ENCODE results near the gene ROR2.

Gene ROR2

GRCh38 chr9:91732187-91733005 is 217.6 kb downstream of the ROR2 start:
- no peak for DNase-seq

DNA sequence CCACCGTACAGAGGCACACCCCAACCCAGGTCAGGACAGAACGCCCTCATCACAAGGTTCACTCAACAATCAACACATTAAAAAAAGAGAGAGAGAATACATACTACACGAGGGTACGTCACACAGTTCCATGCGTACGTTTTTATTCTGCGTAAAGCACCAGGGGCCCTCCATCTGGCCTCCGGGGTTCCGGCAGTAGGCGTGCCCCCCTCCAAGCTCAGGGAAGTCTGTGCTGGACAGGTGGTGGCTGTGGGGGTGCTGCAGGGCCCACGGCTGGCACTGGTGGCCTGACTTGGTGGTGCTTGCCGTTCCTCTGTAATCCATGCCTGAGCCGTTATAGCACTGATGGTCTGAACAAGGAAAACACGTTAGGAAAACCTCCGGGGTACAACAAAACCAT is 219.2 kb downstream of the ROR2 start:
- no peak for DNase-seq

DNA sequence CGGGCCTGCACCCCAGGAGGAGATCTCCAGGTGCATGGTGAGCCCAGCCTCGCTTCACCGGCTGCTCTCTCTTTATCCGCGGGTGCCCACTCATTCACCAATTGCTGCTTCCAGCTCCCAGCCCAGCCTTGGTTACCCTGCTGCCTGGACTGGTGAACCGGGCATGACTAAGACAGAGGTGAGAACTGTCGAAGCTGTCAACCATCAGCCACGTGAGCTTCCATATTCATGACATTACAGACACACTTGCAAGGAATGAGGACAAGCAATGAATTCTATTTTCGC is 220.5 kb downstream of the ROR2 start:
- DNase-seq, result no peak

- DNase-seq, result no peak
Observed at GRCh38 chr9:91727972-91728371, 222.1 kb downstream of the ROR2 start.

GRCh38 chr9:91727316-91727861 is 222.6 kb downstream of the ROR2 start:
- DNase-seq, result no peak

DNA sequence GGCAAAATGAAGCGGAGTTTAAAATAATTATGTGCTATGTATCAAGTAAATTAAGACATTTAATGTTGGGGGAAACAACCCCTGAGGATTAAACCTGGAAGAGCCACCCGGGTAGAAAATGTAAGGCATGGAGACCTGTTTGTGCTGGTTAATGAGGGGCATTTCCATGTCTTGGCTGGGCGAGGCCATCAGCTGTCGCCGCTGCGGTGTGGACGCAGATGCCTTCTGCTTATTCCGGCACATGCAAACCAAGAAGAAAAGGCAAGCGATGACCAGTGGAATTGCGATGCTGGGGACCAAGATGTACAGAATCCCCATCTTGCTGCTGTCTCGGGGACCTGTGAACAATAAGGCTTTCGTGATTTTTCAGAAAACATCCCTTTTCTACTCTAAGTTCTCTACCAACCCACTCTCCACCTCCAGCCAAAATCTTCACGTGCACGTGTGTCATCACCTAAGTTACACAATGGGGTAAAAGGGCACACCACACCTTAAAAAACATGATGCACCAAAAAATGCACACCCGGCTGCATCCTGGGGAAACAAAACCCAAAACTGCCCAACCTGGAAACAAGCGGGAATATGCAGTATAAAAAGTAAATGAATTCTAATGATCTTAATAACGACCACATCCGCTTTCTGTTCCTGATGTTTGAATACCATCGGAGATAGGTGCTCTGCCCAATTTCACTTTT is 223.5 kb downstream of the ROR2 start:
- no peak for DNase-seq

- no peak for DNase-seq
Observed at GRCh38 chr9:91725651-91726050, 224.4 kb downstream of the ROR2 start.

- DNase-seq, result no peak
Observed at GRCh38 chr9:91724609-91725505, 225.2 kb downstream of the ROR2 start.

- DNase-seq, result no peak
Observed at GRCh38 chr9:91724068-91724440, 226.0 kb downstream of the ROR2 start.

DNA sequence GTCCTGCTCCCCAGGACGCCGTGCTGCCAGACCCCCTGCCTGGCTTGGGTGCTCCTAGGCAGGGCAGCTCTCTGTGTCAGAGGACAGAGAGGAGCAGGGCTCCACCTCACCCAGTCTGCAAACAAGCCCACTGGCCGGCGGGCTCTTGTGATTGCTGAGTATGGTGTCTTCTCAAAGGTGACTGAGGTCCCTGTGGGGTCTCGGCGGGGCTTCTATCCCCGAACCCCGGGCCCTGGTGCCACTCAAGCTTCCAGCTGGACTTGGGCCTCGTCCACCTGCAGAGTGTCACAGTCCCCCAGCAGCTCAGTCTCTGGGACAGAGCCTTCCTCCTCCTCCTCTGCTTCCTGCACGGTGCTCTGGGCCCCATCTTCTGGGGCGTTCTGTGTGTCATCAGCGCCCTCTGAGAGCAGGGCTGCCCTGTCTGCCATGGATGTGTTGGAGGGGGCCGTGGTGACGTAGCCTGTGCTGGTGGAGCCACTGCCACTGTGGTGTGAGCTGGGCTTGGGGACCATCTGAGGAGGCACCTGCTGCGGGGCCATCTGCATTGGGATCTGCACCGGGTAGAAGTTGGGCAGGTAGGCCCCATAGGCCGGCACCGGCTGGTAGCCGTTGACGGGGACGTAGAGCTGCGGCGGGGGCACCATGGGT is 226.5 kb downstream of the ROR2 start:
- DNase-seq, result no peak

- DNase-seq, result no peak
Observed at GRCh38 chr9:91720751-91721705, 229.0 kb downstream of the ROR2 start.

GRCh38 chr9:91720313-91720712 is 229.7 kb downstream of the ROR2 start:
- no peak for DNase-seq

GRCh38 chr9:91718071-91718470 is 232.0 kb downstream of the ROR2 start:
- DNase-seq, result no peak

DNA sequence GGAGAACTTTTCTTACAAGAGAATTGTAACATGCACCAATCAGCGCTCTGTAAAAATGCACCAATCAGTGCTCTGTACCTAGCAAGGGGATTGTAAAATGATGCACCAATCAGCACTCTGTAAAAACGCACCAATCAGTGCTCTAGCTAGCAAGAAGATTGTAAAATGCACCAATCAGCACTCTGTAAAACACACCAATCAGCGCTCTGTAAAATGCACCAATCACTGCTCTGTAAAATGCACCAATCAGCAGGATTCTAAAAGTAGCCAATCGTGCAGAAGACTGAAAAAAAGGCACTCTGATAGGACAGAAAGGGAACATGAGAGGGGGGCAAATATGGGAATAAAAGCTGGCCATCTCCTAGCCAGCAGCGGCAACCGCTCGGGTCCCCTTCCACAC is 233.2 kb downstream of the ROR2 start:
- DNase-seq, result no peak

DNA sequence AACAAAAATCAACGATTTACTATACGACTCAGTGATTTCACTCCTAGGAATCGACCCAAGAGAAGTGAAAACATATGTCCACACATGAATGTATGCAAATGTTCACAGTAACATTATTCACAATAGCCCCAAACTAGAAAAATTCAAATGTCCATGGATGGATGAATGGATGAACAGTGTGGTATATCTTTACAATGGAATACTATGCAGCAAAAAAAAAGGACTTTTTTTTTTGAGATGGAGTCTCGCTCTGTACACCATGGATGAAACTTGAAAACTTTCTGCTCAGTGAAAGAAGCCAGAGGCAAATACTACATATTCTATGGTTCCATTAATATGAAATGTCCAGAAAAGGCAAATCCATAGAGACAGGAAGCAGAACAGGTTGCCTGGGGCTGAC is 233.8 kb downstream of the ROR2 start:
- DNase-seq, result no peak

DNA sequence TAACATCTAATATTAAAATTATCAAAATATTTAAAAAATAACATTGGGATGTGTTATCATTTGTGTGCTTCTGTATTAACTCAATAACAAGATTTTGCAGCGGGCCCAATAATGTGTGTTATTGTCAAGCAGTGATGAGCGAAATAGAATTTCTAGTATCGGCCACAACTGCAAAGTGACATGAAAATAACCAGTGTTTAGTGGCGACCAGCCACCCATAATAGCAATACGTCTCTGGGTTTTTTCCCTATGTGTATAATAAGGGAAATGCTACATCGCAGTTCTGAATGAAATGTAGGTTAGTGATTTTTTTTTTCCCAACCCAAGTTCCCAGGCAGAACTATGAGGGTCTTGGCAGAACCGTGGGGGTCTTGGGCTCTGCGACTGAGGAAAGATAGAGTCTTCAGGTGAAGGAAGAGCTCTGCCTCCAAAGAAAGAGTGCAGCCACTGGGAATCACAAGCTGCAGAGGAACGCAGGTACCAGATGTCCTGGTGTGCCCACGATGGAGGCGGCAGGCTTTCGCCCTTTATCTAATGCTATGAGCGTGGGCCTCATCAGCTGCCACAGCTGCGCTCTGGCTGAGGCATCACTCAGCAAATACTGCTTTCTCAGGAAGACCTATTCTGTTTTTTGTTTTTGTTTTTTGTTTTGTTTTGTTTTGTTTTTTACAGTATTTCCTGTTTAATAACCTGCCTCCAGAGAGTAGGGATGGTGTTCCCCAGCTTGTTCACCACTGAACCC is 235.0 kb downstream of the ROR2 start:
- no peak for DNase-seq

DNA sequence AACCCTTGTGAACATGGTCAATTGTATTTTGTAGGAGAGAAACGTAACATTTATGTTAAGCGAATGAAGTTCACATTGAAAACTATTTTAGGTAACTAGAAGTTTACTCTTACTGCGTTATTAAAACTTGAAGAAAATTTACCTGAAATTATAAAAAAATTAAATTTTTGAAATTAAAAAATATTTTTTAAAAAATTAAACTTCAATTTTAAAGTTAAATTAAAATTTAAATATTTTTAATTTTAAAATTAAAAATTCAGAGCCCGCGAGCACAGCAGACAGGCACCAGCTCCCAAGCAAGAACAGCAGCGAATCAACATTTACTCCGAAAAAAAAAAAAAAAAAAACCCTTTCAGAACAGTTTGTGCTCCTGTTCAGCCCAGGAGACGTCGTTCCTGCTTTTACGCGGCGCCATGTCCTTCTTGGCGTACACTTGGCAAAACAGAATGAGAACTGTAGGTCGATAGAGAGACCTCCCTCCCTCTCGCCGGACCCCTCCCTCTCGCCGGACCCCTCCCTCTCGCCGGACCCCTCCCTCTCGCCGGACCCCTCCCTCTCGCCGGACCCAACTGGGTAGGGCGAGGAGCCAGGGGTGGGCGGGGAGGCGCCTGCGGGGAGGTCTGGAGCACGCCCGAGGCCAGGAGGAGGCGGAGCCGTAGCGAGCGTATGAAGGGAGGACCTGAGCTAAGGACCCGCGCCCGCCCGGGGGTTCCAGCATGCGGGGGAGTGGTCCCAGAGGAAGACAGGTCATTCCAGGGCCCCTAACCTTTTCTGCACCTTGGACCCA is 235.8 kb downstream of the ROR2 start:
- DNase-seq, result no peak

- DNase-seq, result no peak
Observed at GRCh38 chr9:91712811-91713210, 237.2 kb downstream of the ROR2 start.

- peak; percentile 83 for DNase-seq
Observed at GRCh38 chr9:91711755-91712601, 238.1 kb downstream of the ROR2 start.
